ENCODE results near the gene SLC37A4.

Gene SLC37A4

GRCh38 chr11:118975771-118976709, 54.6 kb downstream of the SLC37A4 start:
- in situ Hi-C loops (cut with MboI; ENCODE audit: low pct_unique_long_range_greater_than_20kb, low sequenced_read_pairs, unreplicated experiment) = no loop called here
- TF ChIP-seq, protein P1, sequence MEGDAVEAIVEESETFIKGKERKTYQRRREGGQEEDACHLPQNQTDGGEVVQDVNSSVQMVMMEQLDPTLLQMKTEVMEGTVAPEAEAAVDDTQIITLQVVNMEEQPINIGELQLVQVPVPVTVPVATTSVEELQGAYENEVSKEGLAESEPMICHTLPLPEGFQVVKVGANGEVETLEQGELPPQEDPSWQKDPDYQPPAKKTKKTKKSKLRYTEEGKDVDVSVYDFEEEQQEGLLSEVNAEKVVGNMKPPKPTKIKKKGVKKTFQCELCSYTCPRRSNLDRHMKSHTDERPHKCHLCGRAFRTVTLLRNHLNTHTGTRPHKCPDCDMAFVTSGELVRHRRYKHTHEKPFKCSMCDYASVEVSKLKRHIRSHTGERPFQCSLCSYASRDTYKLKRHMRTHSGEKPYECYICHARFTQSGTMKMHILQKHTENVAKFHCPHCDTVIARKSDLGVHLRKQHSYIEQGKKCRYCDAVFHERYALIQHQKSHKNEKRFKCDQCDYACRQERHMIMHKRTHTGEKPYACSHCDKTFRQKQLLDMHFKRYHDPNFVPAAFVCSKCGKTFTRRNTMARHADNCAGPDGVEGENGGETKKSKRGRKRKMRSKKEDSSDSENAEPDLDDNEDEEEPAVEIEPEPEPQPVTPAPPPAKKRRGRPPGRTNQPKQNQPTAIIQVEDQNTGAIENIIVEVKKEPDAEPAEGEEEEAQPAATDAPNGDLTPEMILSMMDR (IDR thresholded peaks at IDR 0.05; ENCODE audit: extremely low read depth, insufficient read depth, missing control alignments) = no peak
- no peak for DNase-seq (ENCODE audit: low spot score)
